IMR-90 (cell line): ENCODE results near the gene MTUS2. TPM values are rescaled to one million over a fixed set of nuclear protein-coding genes. Genes with fewer than 3 reads are reported as not detected.

Experiments
- ATAC-seq: fragments of 200-7000 bp; cut with Tn5 transposase; 2 replicates; pipeline ENCODE4 v1.9.1; 2020; ENCODE audit warnings: low read depth, mild to moderate bottlenecking, moderate library complexity
- BruUV-seq: library from RNA; stranded (reverse); fragments of 400-500 nt; replicated peaks from 2 replicates; lab custom pipeline; 2021; lab: Mats Ljungman, UMichigan
- CTCF ChIA-PET: fragments of 300-600 bp; formaldehyde crosslinking; extraction: SDS; loops from one replicate; lab custom pipeline; 2021; ENCODE audit warnings: antibody characterized with exemption; lab: Yijun Ruan, JAX
- POLR2A ChIA-PET: fragments of 300-600 bp; sonication (Branson Sonifier 250); formaldehyde crosslinking; loops from one replicate; lab custom pipeline; 2022; ENCODE audit warnings: antibody characterized with exemption; ENCODE audit not compliant: unreplicated experiment; lab: Charles Lee
- DNase-seq: peaks from one replicate; pipeline ENCODE4 v3.0.0; 2013
- H2AFZ ChIP-seq: replicated peaks from 2 replicates; pipeline ENCODE3; 2013; ENCODE audit warnings: low read length, mild to moderate bottlenecking; ENCODE audit not compliant: poor library complexity
- H2AK5ac ChIP-seq: 2 replicates; pipeline ENCODE4 v1.6.1; 2013; ENCODE audit warnings: low read depth, low read length, inconsistent platforms
- H2AK9ac ChIP-seq: replicated peaks from 2 replicates; pipeline ENCODE3; 2013; ENCODE audit warnings: mild to moderate bottlenecking, low read depth, low read length, moderate library complexity; ENCODE audit not compliant: poor library complexity
- H2BK120ac ChIP-seq: 2 replicates; pipeline ENCODE4 v1.6.1; 2013; ENCODE audit warnings: low read depth, low read length, inconsistent platforms
- H2BK15ac ChIP-seq: 3 replicates; pipeline ENCODE4 v1.6.1; 2013; ENCODE audit warnings: low read depth, low read length, inconsistent platforms
- H2BK20ac ChIP-seq: 2 replicates; pipeline ENCODE4 v1.6.1; 2013; ENCODE audit warnings: low read depth, mild to moderate bottlenecking, inconsistent platforms, low read length, moderate library complexity
- H2BK5ac ChIP-seq: 2 replicates; pipeline ENCODE4 v1.6.1; 2013; ENCODE audit warnings: mild to moderate bottlenecking, low read depth, low read length, inconsistent platforms; ENCODE audit not compliant: poor library complexity, severe bottlenecking
- H3K14ac ChIP-seq: replicated peaks from 2 replicates; pipeline ENCODE4 v1.6.1; 2013; ENCODE audit warnings: low read depth, low read length, inconsistent platforms
- H3K18ac ChIP-seq: 2 replicates; pipeline ENCODE4 v1.6.1; 2013; ENCODE audit warnings: low read depth, low read length, control low read depth
- H3K23ac ChIP-seq: 2 replicates; pipeline ENCODE4 v1.6.1; 2013; ENCODE audit warnings: low read depth, low read length, inconsistent platforms
- H3K27ac ChIP-seq: 2 replicates; pipeline ENCODE4 v1.5.1; 2013; ENCODE audit warnings: mild to moderate bottlenecking, control low read depth, low read length; ENCODE audit not compliant: insufficient read depth
- H3K27me3 ChIP-seq: 2 replicates; pipeline ENCODE4 v1.6.1; 2013; ENCODE audit warnings: low read length; ENCODE audit not compliant: control insufficient read depth, insufficient read depth
- H3K36me3 ChIP-seq: 2 replicates; pipeline ENCODE4 v1.6.1; 2013; ENCODE audit warnings: low read length, mixed read lengths; ENCODE audit not compliant: control insufficient read depth, insufficient read depth
- H3K4ac ChIP-seq: 2 replicates; pipeline ENCODE4 v1.6.1; 2013; ENCODE audit warnings: low read depth, low read length, inconsistent platforms
- H3K4me1 ChIP-seq: 2 replicates; pipeline ENCODE4 v1.6.1; 2013; ENCODE audit warnings: low read length, mixed read lengths; ENCODE audit not compliant: control insufficient read depth, insufficient read depth
- H3K4me2 ChIP-seq: 2 replicates; pipeline ENCODE4 v1.6.1; 2013; ENCODE audit warnings: low read depth, mild to moderate bottlenecking, control low read depth, low read length, moderate library complexity
- H3K4me3 ChIP-seq: 2 replicates; pipeline ENCODE4 v1.5.1; 2013; ENCODE audit warnings: low read depth, mild to moderate bottlenecking, control low read depth, low read length, moderate library complexity; ENCODE audit not compliant: insufficient read depth
- H3K56ac ChIP-seq: 2 replicates; pipeline ENCODE4 v1.6.1; 2013; ENCODE audit warnings: low read length, inconsistent platforms; ENCODE audit not compliant: insufficient read depth; ENCODE audit errors: extremely low read depth
- H3K79me1 ChIP-seq, 2 experiments: 2 replicates each; pipeline ENCODE4 v1.6.1; 2013; ENCODE audit warnings: low read length in 2 of 2, inconsistent platforms in 1 of 2, low read depth in 1 of 2
- H3K9ac ChIP-seq: 2 replicates; pipeline ENCODE4 v1.6.1; 2013; ENCODE audit warnings: low read depth, low read length, control low read depth
- H3K9me1 ChIP-seq: 2 replicates; pipeline ENCODE4 v1.6.1; 2013; ENCODE audit warnings: low read length, inconsistent platforms; ENCODE audit not compliant: insufficient read depth
- H3K9me3 ChIP-seq: 2 replicates; pipeline ENCODE4 v1.6.1; 2013; ENCODE audit warnings: low read length; ENCODE audit not compliant: control insufficient read depth, insufficient read depth
- H4K20me1 ChIP-seq: 2 replicates; pipeline ENCODE4 v1.6.1; 2013; ENCODE audit warnings: low read length, inconsistent platforms; ENCODE audit not compliant: insufficient read depth
- H4K5ac ChIP-seq: 2 replicates; pipeline ENCODE4 v1.6.1; 2013; ENCODE audit warnings: mild to moderate bottlenecking, low read depth, low read length, control low read depth
- H4K8ac ChIP-seq, 2 experiments: 2 replicates each; pipeline ENCODE4 v1.6.1; 2013; ENCODE audit warnings: low read depth in 2 of 2, low read length in 2 of 2, control low read depth in 1 of 2, inconsistent platforms in 1 of 2
- H4K91ac ChIP-seq: 2 replicates; pipeline ENCODE4 v1.6.1; 2013; ENCODE audit warnings: low read depth, low read length, inconsistent platforms; ENCODE audit not compliant: insufficient read depth
- BHLHE40 ChIP-seq: fragments of 150-350 bp; IDR thresholded peaks from 2 replicates; pipeline ENCODE4 v1.6.1; 2016; ENCODE audit warnings: mild to moderate bottlenecking, low read depth, low read length
- CEBPB ChIP-seq: IDR thresholded peaks from 2 replicates; pipeline ENCODE4 v1.6.1; 2012; ENCODE audit warnings: low read depth, low read length, improper control_type of control experiment
- CTCF ChIP-seq: conservative IDR thresholded peaks from 2 replicates; pipeline ENCODE4 v1.5.1; 2012; ENCODE audit warnings: mild to moderate bottlenecking, low read depth, low read length, improper control_type of control experiment
- FOS ChIP-seq: fragments of 150-350 bp; IDR thresholded peaks from 2 replicates; pipeline ENCODE4 v1.6.1; 2016; ENCODE audit warnings: low read depth, low read length
- MAFK ChIP-seq: IDR thresholded peaks from 2 replicates; pipeline ENCODE4 v1.6.1; 2012; ENCODE audit warnings: low read depth, low read length, improper control_type of control experiment
- NFE2L2 ChIP-seq: fragments of 150-350 bp; IDR thresholded peaks from 2 replicates; pipeline ENCODE4 v1.6.1; 2016; ENCODE audit warnings: low read depth, mild to moderate bottlenecking, low read length
- RAD21 ChIP-seq: IDR thresholded peaks from 2 replicates; pipeline ENCODE4 v1.6.1; 2012; ENCODE audit warnings: low read length, improper control_type of control experiment
- RFX5 ChIP-seq: IDR thresholded peaks from 2 replicates; pipeline ENCODE4 v1.8.0; 2012; ENCODE audit warnings: low read depth, mild to moderate bottlenecking, low read length, moderate library complexity
- SMC3 ChIP-seq: fragments of 150-350 bp; IDR thresholded peaks from 2 replicates; pipeline ENCODE4 v1.6.1; 2016; ENCODE audit warnings: low read depth, mild to moderate bottlenecking, antibody characterized with exemption, low read length, moderate library complexity
- USF2 ChIP-seq: fragments of 150-350 bp; IDR thresholded peaks from 2 replicates; pipeline ENCODE4 v1.6.1; 2017; ENCODE audit warnings: mild to moderate bottlenecking, antibody characterized with exemption, low read length, low read depth
- WGBS, 2 experiments: methylation state at CpG; one replicate each; pipeline versions ENCODE4 v1.1.5 to v1.1.7; 2013; ENCODE audit warnings: missing lambda C conversion rate in 2 of 2; ENCODE audit not compliant: insufficient read length in 1 of 2; ENCODE audit errors: extremely low coverage in 2 of 2; 5-methylcytosine and 5-hydroxymethylcytosine counted together
- dilution Hi-C: fragments of 300-500 bp; cut with HindIII; formaldehyde crosslinking; loops from one replicate; pipeline ENCODE4 v1.14.3; 2018; ENCODE audit warnings: low sequenced_read_pairs; ENCODE audit not compliant: unreplicated experiment
- in situ Hi-C: fragments of 300-500 bp; cut with MboI; formaldehyde crosslinking; loops from 3 replicates; pipeline ENCODE4 v1.14.3; 2019; ENCODE audit warnings: low sequenced_read_pairs, inconsistent platforms, mixed read lengths
- intact Hi-C: fragments of 100-400 bp; cut with micrococcal nuclease; formaldehyde crosslinking; loops from 2 replicates; pipeline ENCODE4 v1.10.0; 2022
- polyA plus RNA-seq, 3 experiments: library from polyadenylated mRNA; depleted of rRNA; stranded (reverse); fragments of >200 nt; gene quantifications; 2 replicates each; pipeline ENCODE4 v1.2.3, GENCODE V29; 2012; ENCODE audit warnings: low replicate concordance in 1 of 3
- total RNA-seq: library from RNA; depleted of rRNA; stranded (reverse); fragments of >200 nt; gene quantifications from 2 replicates; pipeline ENCODE4 v1.2.3, GENCODE V29; 2012

MTUS2 gene
- total and polyA plus RNA-seq, 2 of the 4 experiments (the other 2 are of a cell fraction) = under 0.01 to 0.02 TPM

GRCh38 chr13:29439601-29440388, 619.7 kb downstream of the MTUS2 start:
- Histone ChIP-seq H4K91ac (no peak overlapping the region), H3K9ac (no peak overlapping the region), H3K36me3 (no peaks in the 10 kb centered on the region), H3K18ac (no peak overlapping the region), H3K4ac (no peak overlapping the region), H2AK9ac (no peak overlapping the region), H2BK15ac (no peak overlapping the region), H3K9me3 (no peaks in the 10 kb centered on the region), H3K4me3 (no peak overlapping the region), H2BK5ac (no peak overlapping the region), H3K23ac (no peak overlapping the region), H4K20me1 (peaks cover 7% of the 10 kb centered on the region; the same call in 1 of the 2 replicates), H3K14ac (no peak overlapping the region), H3K4me1 (peaks cover 12% of the 10 kb centered on the region), H3K4me2 (no peak overlapping the region), H3K79me1 (no peaks in the 10 kb centered on the region), H3K27me3 (peaks cover 9% of the 10 kb centered on the region), H4K8ac (no peak overlapping the region), H2BK20ac (no peak overlapping the region), H3K27ac (no peak overlapping the region), H4K5ac (no peak overlapping the region), H2AK5ac (no peak overlapping the region), H3K9me1 (peaks cover 9% of the 10 kb centered on the region; the same call in 1 of the 2 replicates), H2AFZ (no peak overlapping the region), H3K56ac (no peak overlapping the region), H2BK120ac (no peak overlapping the region)
- DNase-seq (no peak), ATAC-seq (no peak)
- no TSS peak for BruUV-seq
- in situ Hi-C loops = no loop called here
- POLR2A ChIA-PET = no interaction called here
- intact Hi-C loops = no loop called here
- no peak for TF ChIP-seq CTCF
- peak; percentile 35; the same call in 1 of the 2 replicates for TF ChIP-seq CEBPB
- TF ChIP-seq MAFK = peak; percentile 70
- TF ChIP-seq SMC3 = no peak
- TF ChIP-seq FOS = no peak
- TF ChIP-seq RFX5 = no peak
- TF ChIP-seq BHLHE40 = no peak
- no peak for TF ChIP-seq RAD21
- no peak for TF ChIP-seq NFE2L2
- no peak for TF ChIP-seq USF2
- dilution Hi-C loops = no loop called here
- CTCF ChIA-PET = no interaction called here
- WGBS, 2 experiments = 25% methylated on average over 2 of the region's 10 CpGs; no CpG with 5 or more reads in 1 of the 2 experiments
